NCI-H82 (cell line): ENCODE data around the gene STK39.
"Not testable (repeated sequence)": the region's sequence is repeated elsewhere in the genome, so short reads cannot be mapped to it uniquely, and the experiment has no call there.

Experiments used
- DNase-seq: peaks from one replicate; lab custom pipeline; 2025; lab: John Stamatoyannopoulos, UW

STK39 gene

DNA sequence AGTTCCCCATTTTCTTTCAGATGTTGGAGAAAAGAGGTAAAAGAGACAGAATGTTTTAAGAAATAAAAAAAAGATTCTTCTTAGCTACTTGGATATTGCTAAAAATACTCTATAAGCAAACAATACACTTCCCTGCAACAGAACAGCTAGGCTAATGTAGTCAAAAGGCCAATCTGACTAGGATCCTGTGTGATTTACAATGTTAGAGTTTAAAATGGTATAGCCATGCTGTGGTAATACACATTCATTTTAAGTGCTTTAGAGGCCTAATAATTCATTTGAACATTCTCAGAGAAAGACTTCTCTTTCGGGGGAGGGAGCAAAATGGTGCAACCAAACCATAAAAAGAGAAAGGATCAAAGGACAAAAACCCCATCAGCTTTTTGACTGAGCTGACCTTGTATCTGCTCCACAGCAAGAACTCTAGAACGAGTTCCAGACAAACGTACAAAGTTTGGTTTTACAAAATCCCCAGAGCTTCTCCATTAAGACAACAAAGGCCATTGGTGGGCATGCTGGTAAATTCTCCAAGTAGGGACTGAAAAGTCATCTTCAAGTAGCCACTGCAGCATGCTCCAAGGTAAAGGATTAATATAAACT, 200.2 kb downstream of the STK39 start:
- no peak for DNase-seq

DNA sequence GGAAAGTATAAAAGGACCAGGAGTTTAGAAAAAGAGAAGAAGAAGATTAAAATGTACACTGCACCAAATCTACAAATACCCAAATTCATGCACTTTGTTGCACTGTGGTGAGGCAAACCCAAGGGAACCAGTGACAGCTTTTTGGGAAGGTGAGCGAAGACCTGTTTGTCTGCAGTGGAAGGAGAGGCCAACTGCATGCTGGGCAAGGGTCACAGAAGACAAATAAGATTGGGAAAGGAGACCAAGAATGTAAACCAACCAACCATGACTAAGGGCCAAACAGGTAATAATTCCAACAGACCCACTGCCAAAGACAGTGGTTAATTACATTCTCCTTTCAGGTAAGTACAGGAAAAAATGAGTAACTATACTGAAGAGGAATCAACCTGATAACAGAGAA, 202.8 kb downstream of the STK39 start:
- no peak for DNase-seq

DNA sequence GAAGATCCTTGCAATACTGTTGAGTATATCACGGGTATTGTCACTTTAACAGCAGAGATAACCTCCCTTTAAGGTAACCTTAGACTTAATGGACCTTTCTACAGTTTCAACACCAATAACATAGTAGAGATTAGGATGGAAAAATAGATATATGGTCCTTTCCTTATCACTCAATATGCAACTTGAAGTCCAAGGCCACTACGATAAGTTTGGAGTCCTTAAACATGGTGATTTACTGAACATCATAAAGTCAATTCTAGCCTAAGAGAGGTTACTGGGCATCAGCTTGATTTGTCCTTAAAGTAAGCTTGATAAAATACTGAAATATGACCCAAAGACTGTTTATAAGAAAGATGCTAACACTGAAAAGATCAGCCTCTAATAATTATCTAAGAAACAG, 203.2 kb downstream of the STK39 start:
- no peak for DNase-seq

DNA sequence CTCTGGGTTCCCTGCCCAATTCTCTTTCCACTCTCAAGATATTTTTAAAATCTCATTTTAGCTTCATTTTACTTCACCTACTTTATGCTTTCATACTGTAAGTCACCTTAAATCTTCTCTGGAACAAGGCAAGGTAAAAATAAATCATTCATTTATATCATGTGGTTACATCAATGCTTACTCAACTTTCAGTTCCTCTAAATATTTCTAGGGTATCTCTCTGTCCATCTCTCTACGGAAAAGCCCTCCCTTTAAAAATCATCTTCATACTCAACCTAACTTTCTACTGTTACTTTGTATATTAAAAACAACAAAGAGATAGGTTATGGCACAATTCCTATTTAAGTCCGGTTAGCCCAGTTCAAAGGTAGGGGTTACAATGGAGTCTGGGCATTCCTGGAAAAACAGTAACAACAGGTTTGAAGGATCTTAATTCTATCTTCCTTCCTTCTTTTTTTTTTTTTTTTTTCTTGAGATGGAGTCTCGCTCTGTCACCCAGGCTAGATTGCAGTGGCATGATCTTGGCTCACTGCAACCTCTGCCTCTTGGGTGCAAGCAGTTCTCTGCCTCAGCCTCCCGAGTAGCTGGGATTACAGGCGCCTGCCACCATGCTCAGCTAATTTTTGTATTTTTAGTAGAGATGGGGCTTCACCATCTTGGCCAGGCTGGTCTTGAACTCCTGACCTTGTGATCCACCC, 205.1 kb downstream of the STK39 start:
- not testable (repeated sequence) for DNase-seq

DNA sequence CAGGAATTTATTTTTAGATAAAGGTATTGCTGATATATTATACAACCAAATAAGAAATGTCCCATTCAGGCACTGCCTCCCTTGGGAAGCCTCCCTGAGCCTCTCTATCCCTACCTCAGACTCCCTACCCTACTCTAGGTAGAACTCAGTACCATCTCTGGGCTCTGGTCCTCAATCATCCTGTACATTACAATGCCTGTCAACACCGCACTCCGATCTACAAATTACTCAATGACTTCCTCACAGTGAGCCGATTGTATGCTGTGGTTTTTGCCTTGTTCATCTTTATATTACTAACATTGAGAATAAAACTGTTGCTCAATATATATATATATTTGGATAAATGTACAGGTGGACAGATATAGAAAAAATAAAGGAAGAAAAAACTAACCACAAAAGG, 207.5 kb downstream of the STK39 start:
- DNase-seq, result peak; percentile 25

DNA sequence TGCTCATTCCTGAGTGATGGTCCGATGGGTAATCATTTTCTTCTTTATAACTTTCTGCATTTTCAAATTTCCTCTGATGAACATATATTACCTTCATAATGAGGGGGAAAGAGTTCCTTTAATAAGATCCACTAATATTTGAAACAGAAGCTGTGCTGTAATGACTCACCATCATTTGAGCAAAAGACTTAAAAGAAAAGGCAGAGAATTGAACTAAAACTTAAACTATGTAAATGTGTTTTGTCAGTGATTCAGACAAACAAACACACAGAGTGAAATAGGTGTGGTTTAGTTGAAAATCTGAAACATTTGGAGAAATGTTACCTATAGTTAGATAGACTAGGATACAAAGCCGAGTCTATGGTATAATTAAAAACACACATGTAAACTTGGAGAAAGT, 209.6 kb downstream of the STK39 start:
- no peak for DNase-seq

DNA sequence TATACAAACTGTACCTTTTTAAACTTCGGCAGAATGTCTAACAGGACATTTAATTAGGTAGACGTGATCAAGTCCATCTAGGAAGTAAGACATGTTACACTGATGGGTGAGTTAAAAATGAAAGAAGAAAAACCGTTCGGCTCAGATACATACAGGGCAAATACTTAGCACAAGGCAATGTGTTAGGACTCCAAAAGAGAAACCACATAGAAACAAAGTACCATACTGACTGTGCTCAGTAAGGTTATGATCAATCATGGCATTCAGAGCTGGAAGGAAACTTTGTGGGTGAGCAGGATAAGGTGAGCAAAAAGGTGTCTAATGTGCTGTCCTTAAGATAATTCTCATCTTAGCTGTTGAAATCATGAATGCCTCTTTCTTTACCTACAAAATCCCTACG, 211.9 kb downstream of the STK39 start:
- no peak for DNase-seq

DNA sequence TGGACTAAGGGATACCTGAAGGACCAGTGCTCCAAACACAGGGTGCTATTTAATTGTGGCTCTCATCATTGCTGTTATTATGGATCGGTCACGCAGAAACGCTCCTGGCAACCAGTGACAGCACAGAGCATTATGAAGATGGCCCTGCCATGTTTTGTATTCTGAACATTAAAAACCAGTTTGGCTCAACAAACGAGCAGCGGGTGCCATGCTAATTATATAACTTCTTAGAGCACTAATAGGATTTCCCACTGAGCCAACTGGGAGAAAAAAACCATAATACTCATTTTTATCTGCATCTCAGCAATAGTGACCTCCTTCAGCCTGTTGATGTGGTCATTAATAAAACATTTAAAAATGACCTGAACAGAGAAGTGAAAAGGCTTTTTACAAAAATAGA, 212.8 kb downstream of the STK39 start:
- peak; percentile 79 for DNase-seq

DNA sequence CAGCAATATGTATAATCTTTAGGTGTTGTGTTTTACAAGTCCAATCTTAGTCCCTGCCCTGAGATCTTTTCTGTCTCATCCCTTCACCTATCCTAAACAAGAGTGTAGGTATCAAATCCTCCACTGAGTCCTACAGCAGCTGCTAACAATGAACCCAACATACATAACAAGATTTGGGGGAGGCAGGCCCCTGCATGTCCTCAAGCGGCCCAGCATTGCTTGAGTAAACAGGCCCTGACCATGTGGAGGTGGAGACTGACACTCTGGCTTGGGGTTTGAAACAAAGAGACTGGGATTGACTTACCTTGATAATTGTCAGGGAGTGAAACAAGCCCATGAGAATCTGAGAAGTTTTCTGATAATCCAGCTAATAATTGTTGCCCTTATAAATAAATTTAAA, 213.4 kb downstream of the STK39 start:
- peak; percentile 99 for DNase-seq

DNA sequence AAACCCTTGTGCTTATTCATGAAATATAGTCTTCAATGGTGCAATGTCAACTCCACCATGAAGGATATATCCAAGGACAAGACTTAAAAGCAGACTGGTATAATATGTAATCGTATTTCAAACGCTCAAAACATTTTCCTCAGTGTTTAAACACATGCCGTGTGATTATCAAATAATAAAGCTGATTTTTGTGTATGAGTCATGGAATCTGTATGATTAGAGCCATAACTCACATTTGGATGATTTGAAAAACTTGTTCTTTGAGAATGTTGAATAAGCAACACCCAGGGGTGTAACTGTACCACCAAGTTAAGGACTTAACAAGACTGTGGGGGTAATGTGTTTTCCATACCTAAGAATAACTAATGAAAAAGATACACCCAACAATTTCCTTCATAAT, 215.3 kb downstream of the STK39 start:
- no peak for DNase-seq

DNA sequence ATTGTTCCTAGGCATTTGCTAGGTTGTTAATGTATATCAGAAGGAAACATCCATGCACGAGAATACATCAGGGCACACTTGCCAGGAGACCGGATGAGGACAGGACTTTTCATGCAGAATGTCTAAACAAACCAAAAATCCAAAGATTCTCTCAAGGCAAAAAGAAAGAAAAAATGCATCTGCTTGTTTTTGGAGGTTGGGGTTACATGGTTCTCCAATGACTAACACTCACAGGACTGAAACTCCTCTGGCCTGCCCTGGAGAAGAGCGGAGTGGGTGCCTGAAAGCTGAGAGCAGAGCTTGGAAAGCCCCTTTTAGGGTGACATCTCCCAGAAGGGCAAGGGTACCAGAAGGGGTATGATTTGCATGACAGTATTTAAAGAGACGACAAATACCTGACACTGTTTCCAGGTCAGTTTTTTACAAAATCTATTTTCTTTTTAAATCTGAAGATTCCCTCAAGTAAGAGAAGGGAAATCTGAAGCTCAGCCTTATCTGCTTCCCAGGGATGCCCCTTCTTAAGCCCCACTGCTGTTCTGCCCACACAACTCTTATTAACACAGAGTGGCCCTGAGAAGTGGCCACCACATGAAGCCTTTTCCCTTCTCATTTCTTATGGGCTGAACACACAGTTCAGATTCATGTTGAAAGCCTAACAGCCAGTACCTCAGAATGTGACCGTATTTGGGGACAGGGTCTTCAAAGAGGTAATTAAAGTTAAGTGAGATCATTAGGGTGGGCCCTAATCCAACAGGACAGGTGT, 216.4 kb downstream of the STK39 start:
- peak; percentile 94 for DNase-seq

DNA sequence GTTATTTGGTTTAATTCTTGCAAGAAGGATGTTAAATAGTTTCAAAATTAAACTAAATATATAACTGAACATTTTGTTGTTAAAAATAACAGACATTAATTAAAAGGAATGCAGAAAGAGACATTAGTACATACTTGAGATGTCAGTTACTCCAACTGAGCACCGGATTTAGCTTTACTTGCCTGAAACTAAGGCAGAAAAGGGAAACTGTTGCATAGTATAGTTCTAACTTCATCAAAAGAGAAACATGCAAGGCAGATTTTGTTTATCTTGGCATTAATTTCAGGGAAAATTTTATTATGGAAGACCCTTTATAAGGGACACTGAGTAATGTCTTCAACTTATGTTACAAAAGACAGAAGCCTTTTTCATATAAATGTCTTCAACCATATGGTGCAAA, 218.3 kb downstream of the STK39 start:
- no peak for DNase-seq

DNA sequence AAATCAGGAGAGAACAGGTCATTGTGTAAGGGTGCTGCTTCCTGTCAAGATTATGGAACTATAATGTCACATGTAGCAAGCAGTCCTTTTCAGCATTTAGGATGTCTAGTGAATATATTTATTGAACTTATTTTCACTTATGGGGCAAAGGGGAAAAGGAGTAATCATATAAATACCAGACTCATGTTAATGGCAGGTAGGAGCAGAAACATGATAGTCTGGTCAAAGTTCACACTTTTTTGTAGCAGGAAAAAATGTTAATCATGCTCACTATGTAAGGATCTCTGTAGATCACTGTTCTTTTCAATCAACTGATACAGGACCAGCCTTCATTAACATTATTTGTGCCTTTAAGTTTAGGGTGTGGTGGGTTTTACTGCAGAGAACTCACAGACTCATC, 219.0 kb downstream of the STK39 start:
- DNase-seq, result no peak

DNA sequence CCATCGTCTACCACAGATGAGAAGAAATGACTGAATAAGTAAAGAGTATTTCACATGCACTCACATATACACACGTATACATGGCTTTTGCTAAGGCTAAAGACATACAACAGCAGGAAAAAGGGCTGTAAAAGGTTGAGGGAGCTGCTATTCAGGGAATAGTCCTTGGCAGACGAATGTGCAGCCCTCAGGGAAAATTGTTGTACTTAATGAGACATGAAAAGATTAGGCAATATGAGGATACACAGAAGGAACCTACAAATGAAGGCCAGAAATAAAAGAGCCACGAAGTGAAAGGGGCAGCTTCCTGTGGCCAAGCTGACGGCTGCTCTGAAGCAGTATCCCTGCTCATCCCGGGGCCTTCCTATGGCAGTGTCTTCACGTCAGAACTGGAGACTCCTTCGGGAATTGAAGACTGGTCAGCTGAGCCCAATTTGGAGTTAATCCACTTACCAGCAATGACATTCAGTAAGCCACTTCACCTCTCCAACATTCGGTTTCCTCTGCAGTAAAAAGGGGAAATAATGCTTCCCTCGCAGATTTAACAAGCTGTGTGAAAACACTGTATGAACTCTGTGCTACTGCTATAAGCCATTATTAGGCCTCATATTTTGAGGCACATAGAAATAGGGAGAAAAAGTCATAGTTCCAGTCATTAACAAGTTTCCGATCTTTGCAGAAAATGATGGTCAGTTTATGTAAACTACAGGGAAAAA, 221.8 kb downstream of the STK39 start:
- peak; percentile 93 for DNase-seq

DNA sequence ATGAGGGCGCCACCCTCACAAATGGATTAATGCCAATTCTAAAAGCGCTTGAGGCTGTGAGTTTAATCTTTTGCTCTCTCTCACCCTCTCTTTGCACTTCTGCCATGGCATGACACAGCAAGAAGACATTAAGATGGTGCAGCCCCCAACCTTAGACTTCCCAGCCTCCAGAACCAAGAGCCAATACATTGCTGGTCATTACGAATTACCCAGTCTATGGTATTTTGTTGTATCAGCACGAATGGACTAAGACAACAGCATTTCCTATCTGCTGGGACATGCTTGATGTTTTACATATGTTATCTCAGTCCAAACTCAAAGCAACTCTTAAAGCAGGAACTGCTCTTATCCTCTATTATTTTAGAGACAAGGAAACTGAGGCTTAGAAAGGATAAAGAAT, 222.9 kb downstream of the STK39 start:
- no peak for DNase-seq

DNA sequence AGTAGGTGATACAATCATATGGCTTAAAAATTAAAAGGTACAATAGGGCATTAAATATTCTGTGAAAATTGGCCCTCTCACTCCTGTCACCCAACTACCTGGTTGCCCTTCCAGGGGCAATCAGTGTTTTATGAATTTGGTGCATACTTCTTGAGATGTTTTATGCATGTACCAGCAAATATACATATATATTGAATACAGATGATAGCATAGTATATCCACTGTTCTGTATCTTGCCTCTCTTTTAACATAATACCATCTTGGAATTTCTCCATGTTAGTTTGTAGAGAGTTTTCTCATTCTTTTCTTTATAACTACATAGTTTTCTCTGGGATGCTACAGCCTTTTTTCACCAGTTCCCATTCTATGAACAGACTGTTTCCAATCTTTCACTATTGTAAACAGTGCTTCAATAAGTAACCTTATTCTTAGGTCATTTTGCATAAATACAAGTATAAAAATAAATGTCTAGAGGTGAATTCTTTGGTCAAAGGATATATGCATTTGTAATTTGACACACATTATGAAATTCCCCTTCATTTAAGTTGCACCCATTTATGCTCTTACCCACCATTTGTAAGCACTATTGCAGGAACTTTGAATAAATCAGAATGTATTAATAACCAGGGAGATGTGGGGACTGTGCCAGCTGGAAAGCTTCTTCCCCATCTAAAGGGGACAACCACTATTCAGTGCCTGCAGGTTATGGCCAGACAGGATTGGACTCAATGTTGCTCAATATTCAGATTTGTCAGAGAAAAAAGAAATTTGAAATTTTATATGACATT, 225.4 kb downstream of the STK39 start:
- no peak for DNase-seq

DNA sequence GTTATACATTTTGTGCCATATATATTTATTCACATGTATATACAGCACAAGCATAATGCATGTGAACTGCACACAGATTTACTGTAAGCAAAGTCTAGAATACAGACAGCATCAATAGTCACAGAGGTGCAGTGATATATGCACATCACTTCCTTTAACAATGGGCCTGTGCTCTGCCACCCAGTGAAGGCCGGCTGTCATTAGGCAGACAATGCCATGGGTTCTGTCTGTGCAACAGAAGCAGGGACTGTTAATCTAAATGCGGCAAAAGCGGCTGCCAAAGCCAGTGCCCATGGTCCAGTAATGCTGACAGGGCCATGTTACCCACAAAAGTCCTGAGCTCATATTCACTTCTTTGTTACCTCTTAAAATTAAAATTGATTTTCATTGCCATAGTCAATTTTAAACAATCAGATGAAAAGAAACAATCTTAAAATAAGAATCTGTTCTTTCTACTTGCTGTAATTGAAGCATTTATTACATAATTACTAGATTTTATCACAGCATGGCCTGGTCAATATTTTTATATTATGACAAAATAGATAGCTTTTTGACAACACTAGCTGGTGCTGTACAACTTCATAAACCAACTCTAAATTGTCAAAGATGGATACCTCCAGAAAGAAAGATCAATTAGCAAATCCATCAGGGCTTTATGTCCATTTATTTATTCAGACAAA, 232.0 kb downstream of the STK39 start:
- DNase-seq, result no peak

DNA sequence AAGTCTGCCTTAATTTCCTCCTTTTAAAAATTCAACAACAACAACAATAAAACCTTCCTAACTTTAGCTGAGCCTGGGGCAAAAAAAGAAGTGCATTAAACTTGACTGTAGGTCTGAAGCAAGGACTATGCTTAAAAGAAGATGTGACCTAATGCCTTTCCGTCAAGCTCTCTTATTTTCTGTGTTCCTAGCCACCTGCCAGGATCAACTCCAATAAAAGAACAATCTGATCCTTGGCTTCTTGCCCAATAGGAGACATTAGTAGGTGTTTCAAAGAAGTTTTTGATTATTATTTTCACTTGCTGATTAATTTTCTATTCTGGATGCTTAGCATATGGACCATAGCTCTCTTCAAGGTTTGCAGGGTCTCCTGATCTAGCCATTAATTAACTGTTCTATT, 237.5 kb downstream of the STK39 start:
- DNase-seq, result peak; percentile 46

DNA sequence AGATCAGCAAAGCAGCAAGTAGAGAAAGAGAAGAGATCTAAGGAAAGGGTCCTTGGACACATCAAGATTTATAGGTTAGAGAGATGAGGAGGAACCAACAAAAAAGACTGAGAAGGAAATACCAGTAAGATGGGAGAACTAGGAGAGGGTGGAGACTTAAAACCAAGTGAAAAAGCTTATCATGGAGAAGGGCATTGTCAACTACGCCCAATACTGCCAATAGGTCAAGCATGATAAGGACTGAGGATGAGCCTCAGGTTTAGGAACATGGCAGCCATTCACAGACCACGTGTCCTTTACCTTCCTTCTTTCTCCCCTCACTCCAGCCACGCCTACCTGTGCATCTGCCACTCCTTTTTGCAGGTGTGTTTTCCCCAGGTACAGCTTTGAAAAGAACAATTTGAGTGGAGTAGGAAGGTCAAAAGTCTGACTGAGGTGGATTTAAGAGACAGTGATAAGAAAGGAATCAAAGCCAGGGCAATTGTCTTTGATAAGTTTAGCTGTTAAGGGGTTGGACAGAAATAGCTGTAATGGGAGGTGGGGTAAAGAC, 238.7 kb downstream of the STK39 start:
- no peak for DNase-seq

DNA sequence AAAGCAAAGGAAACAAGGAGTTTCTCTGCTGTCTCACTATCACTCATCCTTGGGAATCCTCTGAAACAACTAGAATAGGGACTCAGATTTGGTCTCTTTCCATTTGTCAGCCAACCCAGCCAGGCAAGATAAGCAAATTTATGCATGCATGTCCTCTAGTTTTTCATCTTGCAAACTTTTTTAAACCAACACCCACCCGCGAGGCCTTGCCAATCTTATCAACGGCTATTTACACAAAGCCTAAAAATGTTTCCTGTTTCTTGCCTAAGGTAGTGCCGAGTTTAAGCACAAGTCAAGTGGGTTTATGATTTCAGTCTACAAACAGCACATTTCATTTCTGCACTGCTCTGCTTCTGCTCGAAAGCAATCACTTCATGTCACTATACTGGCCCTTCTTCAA, 240.9 kb downstream of the STK39 start:
- no peak for DNase-seq

DNA sequence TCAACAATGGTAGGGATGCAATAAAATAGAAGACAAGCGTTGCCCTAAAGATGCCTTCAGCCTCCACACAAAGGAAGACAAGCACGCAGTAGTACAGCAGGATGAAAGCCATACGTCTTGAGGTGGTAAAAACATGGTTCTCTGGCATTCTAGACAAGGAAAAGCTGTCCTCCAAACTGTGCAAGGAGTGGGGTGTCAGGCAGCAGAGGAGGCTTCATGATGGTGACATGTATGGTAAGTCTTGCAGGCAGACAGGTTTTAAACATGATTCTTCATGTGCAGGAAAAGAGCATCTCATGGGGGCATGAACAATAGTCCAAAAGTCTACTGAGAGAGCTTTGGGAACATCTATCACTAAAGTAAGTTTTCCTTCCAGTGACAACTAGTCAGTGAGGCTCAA, 241.8 kb downstream of the STK39 start:
- DNase-seq, result no peak
